Measurements from ENCODE around the gene OBP2A.

DNA sequence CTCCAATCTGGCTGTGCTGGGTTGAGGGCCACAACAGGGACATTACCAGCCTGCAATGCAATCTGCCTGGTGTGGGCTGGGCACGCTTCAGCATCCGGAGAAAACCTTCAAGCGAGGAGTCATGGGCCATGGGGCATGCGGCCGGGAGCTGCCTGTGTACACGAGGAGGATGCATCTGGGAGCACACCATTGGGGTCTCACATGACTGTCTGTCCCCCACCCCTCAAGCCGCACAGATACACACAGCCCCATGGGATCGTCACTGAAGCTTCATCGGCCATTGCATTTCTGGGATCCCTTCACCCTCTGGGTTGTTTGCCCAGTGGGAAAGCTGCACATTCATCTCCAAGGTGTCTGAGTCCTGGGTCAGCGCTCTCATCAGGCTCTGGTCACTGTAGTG lies 14.8 kb upstream of the OBP2A start:
- TF ChIP-seq RAD21 (IDR thresholded peaks at IDR 0.05; ENCODE audit: low read depth) (no peak), EGR1 (IDR thresholded peaks at IDR 0.05) (no peak), TEAD4 (IDR thresholded peaks at IDR 0.05) (no peak)
- TF ChIP-seq, protein P1, sequence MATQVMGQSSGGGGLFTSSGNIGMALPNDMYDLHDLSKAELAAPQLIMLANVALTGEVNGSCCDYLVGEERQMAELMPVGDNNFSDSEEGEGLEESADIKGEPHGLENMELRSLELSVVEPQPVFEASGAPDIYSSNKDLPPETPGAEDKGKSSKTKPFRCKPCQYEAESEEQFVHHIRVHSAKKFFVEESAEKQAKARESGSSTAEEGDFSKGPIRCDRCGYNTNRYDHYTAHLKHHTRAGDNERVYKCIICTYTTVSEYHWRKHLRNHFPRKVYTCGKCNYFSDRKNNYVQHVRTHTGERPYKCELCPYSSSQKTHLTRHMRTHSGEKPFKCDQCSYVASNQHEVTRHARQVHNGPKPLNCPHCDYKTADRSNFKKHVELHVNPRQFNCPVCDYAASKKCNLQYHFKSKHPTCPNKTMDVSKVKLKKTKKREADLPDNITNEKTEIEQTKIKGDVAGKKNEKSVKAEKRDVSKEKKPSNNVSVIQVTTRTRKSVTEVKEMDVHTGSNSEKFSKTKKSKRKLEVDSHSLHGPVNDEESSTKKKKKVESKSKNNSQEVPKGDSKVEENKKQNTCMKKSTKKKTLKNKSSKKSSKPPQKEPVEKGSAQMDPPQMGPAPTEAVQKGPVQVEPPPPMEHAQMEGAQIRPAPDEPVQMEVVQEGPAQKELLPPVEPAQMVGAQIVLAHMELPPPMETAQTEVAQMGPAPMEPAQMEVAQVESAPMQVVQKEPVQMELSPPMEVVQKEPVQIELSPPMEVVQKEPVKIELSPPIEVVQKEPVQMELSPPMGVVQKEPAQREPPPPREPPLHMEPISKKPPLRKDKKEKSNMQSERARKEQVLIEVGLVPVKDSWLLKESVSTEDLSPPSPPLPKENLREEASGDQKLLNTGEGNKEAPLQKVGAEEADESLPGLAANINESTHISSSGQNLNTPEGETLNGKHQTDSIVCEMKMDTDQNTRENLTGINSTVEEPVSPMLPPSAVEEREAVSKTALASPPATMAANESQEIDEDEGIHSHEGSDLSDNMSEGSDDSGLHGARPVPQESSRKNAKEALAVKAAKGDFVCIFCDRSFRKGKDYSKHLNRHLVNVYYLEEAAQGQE (IDR thresholded peaks at IDR 0.05; ENCODE audit: low read depth), result no peak
